SHP77 (cell line): Measurements from ENCODE around the gene FMR1NB.

ENCODE experiments used
- DNase-seq, 2 experiments: peaks; one replicate each; lab custom pipeline; 2025; lab: John Stamatoyannopoulos, UW

The FMR1NB gene

GRCh38 chrX:148070504-148070877, 89.4 kb downstream of the FMR1NB start:
- DNase-seq, result no peak
